ENCODE data around the gene ANK3.

- TF ChIP-seq CTCF (IDR thresholded peaks at IDR 0.05) = no peak
- no peak for TF ChIP-seq POLR2A (IDR thresholded peaks at IDR 0.05)
These were observed 234.4 kb downstream of the ANK3 start for GRCh38 chr10:60155099-60155877.
